Measurements from ENCODE around the gene BMPR1B. TPM values are rescaled to one million over a fixed set of nuclear protein-coding genes. Genes with fewer than 3 reads are reported as not detected.

The BMPR1B gene
- total and polyA plus RNA-seq, 10 donors = 0.12 to 2.4 (median 1.2) TPM

DNA sequence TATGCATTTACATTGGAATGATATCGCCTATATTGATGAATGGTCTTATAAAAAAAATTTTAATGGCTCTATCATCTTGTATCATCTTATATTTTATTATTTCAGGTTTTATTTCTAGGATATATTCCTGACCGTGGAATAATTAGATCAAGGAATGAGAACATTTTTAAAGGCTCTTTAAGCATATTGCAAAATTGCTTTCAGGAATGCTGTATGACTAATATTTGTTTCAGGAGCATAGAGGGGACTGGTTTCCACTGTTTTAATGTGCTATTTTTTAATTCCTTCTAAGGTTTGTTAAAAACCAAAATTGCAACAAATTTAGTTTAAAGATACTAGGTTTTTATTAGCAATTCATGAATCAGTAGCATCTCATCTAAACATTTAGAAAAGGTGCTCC lies 120.2 kb downstream of the BMPR1B start:
- Histone ChIP-seq H3K36me3 (no peaks in the 10 kb centered on the region), H3K27ac (no peak overlapping the region), H3K27me3 (replicated peaks in 1 of 7) (no peaks in the 10 kb centered on the region), H3K9me3 (no peaks in the 10 kb centered on the region), H3K4me1 (no peaks in the 10 kb centered on the region), H3K4me3 (no peak overlapping the region)
- TF ChIP-seq POLR2AphosphoS5 (IDR thresholded peaks at IDR 0.05) (no peak), CTCF (IDR thresholded peaks at IDR 0.05 in 8 of 11, conservative IDR thresholded peaks at IDR 0.05 in 3 of 11) (no peak), POLR2A (IDR thresholded peaks at IDR 0.05) (no peak)
- WGBS, 5 donors = 84 to 94% (median 90%) methylated on average over 2 of the region's 2 CpGs
- DNase-seq = no peak
- intact Hi-C loops (cut with DNase I; ENCODE audit: low total_unique reads) = no loop called here

- Histone ChIP-seq H3K27me3 (replicated peaks in 1 of 7) (no peaks in the 10 kb centered on the region), H3K27ac (no peak overlapping the region), H3K4me1 (no peaks in the 10 kb centered on the region), H3K4me3 (no peak overlapping the region), H3K9me3 (no peaks in the 10 kb centered on the region), H3K36me3 (no peaks in the 10 kb centered on the region)
- WGBS, 5 donors = 87 to 97% (median 94%) methylated on average over 3 of the region's 3 CpGs
- intact Hi-C loops (cut with DNase I; ENCODE audit: low total_unique reads) = no loop called here
- DNase-seq = no peak
- TF ChIP-seq POLR2AphosphoS5 (IDR thresholded peaks at IDR 0.05) (no peak), CTCF (IDR thresholded peaks at IDR 0.05 in 8 of 11, conservative IDR thresholded peaks at IDR 0.05 in 3 of 11) (no peak), POLR2A (IDR thresholded peaks at IDR 0.05) (no peak)
These were observed 123.2 kb downstream of the BMPR1B start for GRCh38 chr4:94880956-94881355.

GRCh38 chr4:94882756-94883155 lies 125.0 kb downstream of the BMPR1B start:
- DNase-seq = no peak
- intact Hi-C loops (cut with DNase I; ENCODE audit: low total_unique reads) = no loop called here
- Histone ChIP-seq H3K9me3 (no peaks in the 10 kb centered on the region), H3K4me1 (no peaks in the 10 kb centered on the region), H3K27ac (no peak overlapping the region), H3K36me3 (no peaks in the 10 kb centered on the region), H3K27me3 (replicated peaks in 1 of 7) (no peaks in the 10 kb centered on the region), H3K4me3 (no peak overlapping the region)
- no peak for TF ChIP-seq CTCF (IDR thresholded peaks at IDR 0.05 in 8 of 11, conservative IDR thresholded peaks at IDR 0.05 in 3 of 11)
- no peak for TF ChIP-seq POLR2AphosphoS5 (IDR thresholded peaks at IDR 0.05)
- no peak for TF ChIP-seq POLR2A (IDR thresholded peaks at IDR 0.05)
- 74 to 88% (median 79%) methylated on average over 2 of the region's 2 CpGs for WGBS, 5 donors

- H3K27me3 ChIP-seq (replicated peaks in 1 of 7) = no peaks in the 10 kb centered on the region
- no peak overlapping the region for H3K27ac ChIP-seq
- H3K4me3 ChIP-seq = no peak overlapping the region
- no peak for DNase-seq
- peaks cover 0 to 13% (median 11%) of the 10 kb centered on the region in 8 donors for H3K9me3 ChIP-seq
- no peaks in the 10 kb centered on the region for H3K4me1 ChIP-seq
- intact Hi-C loops (cut with DNase I; ENCODE audit: low total_unique reads) = no loop called here
- no peaks in the 10 kb centered on the region for H3K36me3 ChIP-seq
- TF ChIP-seq CTCF (IDR thresholded peaks at IDR 0.05 in 8 of 11, conservative IDR thresholded peaks at IDR 0.05 in 3 of 11) (no peak), POLR2AphosphoS5 (IDR thresholded peaks at IDR 0.05) (no peak), POLR2A (IDR thresholded peaks at IDR 0.05) (no peak)
- WGBS, 5 donors = 81 to 96% (median 88%) methylated on average over 3 of the region's 3 CpGs
These were observed 129.3 kb downstream of the BMPR1B start for GRCh38 chr4:94887027-94887426.
